HG03469 (cell line): Measurements from ENCODE around the gene CCDC57.

ENCODE experiments used
- ATAC-seq: cut with Tn5 transposase; IDR thresholded peaks from one replicate; pipeline ENCODE4 v1.9.1; 2021; ENCODE audit warnings: mild to moderate bottlenecking, moderate library complexity, moderate number of reproducible peaks; ENCODE audit not compliant: unreplicated experiment

Gene CCDC57

GRCh38 chr17:82054351-82055022, 158.2 kb downstream of the CCDC57 start:
- ATAC-seq, result no peak

GRCh38 chr17:82053556-82054263, 158.9 kb downstream of the CCDC57 start:
- no peak for ATAC-seq

- ATAC-seq, result no peak
These were observed 159.5 kb downstream of the CCDC57 start for GRCh38 chr17:82053130-82053529.

- no peak for ATAC-seq
These were observed 160.0 kb downstream of the CCDC57 start for GRCh38 chr17:82052638-82053059.

GRCh38 chr17:82051776-82052637, 160.6 kb downstream of the CCDC57 start, which contains the start of the genes GPS1 and RFNG:
GPS1 (plus strand) TSS chr17:82051898; CDS start chr17:82051932, 34 bp downstream.
RFNG (minus strand) TSS chr17:82051811; CDS start chr17:82051766, 45 bp downstream.
- ATAC-seq, result no peak
